Cerebellar cortex (tissue), 1 donor: ENCODE measurements around the gene CUEDC1.
"Not testable (repeated sequence)": the region's sequence is repeated elsewhere in the genome, so short reads cannot be mapped to it uniquely, and the experiment has no call there.

ENCODE experiments used
- DNase-seq: peaks from one replicate; pipeline ENCODE4 v3.0.0-alpha.2; 2015; ENCODE audit warnings: low spot score

Gene CUEDC1

GRCh38 chr17:57859601-57860413 lies 95.4 kb downstream of the CUEDC1 start:
- no peak for DNase-seq

GRCh38 chr17:57858838-57859237 lies 96.4 kb downstream of the CUEDC1 start:
- DNase-seq, result no peak

- DNase-seq, result no peak
Measured at GRCh38 chr17:57856792-57857620, 98.2 kb downstream of the CUEDC1 start.

- no peak for DNase-seq
Measured at GRCh38 chr17:57855391-57856035, 99.7 kb downstream of the CUEDC1 start.

GRCh38 chr17:57853695-57854094 lies 101.5 kb downstream of the CUEDC1 start:
- DNase-seq, result peak; percentile 62

GRCh38 chr17:57852955-57853328 lies 102.3 kb downstream of the CUEDC1 start:
- DNase-seq, result no peak

GRCh38 chr17:57852092-57852954 lies 102.9 kb downstream of the CUEDC1 start:
- DNase-seq, result no peak

GRCh38 chr17:57849874-57850754 lies 105.1 kb downstream of the CUEDC1 start, which contains the start of gene MRPS23:
Gene MRPS23 (minus strand): TSS chr17:57850044. CDS start chr17:57850010, 34 bp downstream.
- peak; percentile 99 for DNase-seq

GRCh38 chr17:57849163-57849873 lies 105.9 kb downstream of the CUEDC1 start:
- no peak for DNase-seq

- not testable (repeated sequence) for DNase-seq
Measured at GRCh38 chr17:57846056-57846945, 108.9 kb downstream of the CUEDC1 start.

- no peak for DNase-seq
Measured at GRCh38 chr17:57842280-57842679, 112.9 kb downstream of the CUEDC1 start.

GRCh38 chr17:57839571-57839923 lies 115.7 kb downstream of the CUEDC1 start:
- no peak for DNase-seq

GRCh38 chr17:57838857-57839570 lies 116.2 kb downstream of the CUEDC1 start:
- DNase-seq, result no peak

GRCh38 chr17:57838453-57838852 lies 116.8 kb downstream of the CUEDC1 start:
- no peak for DNase-seq

- no peak for DNase-seq
Measured at GRCh38 chr17:57835333-57835900, 119.8 kb downstream of the CUEDC1 start.

- DNase-seq, result no peak
Measured at GRCh38 chr17:57834146-57834741, 121.0 kb downstream of the CUEDC1 start.

- DNase-seq, result peak; percentile 78
Measured at GRCh38 chr17:57833179-57833939, 121.9 kb downstream of the CUEDC1 start.
